NCI-H1092 (cell line): ENCODE data around the gene ARID5B.

Experiments
- DNase-seq: peaks from one replicate; lab custom pipeline; 2025; lab: John Stamatoyannopoulos, UW

Gene ARID5B

DNA sequence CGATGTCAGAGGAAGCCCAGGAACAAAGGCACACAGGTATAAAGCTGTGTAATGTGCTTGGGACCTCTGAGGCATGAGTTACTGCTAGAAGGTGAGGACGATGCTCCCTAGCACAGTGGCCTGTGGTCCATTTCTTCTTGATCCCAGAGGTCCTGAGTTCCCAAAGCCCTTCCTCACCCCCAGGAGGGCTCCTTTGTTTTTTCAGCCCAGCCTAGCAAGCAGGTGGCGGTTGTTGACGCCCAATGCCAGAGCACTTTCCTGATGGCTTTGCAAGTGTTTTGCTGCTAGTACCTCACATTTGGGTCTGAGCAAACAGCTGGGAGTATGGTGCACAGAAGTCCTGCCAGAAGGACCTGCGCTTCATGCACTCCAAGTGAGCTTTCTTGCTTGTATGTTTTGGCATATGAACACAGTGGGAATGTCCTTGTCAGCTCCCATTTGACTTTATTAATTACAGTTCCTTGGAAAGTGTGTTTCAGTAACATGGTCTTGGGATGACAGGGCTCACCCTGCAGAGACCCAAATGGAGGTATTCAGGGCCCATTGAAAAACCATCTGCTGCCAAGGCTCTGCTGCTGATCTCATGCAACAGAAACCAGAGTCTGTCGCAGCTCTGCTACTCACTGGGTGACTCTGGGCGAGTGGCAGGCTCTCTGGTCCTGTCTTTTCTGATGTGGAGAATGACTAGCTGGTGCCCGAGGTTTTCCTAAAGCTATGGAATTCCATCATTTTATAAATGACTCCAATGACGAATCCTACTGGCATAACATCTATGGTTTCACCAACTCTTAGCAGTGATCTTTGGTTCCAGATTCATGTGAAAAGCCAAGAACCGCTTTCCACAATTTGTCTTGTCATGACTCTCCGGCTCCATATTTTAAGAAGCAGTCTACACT lies 134.9 kb downstream of the ARID5B start:
- DNase-seq: peak; percentile 13

GRCh38 chr10:62037166-62037831 lies 135.8 kb downstream of the ARID5B start:
- no peak for DNase-seq

- no peak for DNase-seq
These were observed 136.6 kb downstream of the ARID5B start for GRCh38 chr10:62037890-62038608.

GRCh38 chr10:62038609-62039190 lies 137.2 kb downstream of the ARID5B start:
- DNase-seq: peak; percentile 6

GRCh38 chr10:62039954-62040353 lies 138.5 kb downstream of the ARID5B start:
- no peak for DNase-seq

DNA sequence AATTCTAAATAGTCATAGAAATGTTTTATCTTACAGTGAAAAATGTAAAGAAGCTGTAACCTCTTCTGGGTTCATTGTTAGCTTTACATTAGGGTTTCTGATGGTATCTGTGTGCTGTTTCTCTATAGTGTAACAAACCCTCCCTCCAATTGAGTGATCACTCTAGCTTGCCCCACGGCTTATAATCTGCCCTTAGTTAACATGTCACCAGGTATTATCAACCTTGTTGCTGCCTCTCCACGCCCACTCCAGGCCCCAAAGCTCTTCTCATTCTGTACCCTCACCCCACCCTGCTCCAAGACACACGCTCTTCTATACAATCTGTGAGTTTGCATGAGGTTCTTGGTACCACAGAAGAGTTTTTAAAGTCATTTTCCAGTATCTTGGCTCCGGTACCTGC lies 139.4 kb downstream of the ARID5B start:
- DNase-seq: no peak

GRCh38 chr10:62043421-62044021 lies 142.0 kb downstream of the ARID5B start:
- no peak for DNase-seq

DNA sequence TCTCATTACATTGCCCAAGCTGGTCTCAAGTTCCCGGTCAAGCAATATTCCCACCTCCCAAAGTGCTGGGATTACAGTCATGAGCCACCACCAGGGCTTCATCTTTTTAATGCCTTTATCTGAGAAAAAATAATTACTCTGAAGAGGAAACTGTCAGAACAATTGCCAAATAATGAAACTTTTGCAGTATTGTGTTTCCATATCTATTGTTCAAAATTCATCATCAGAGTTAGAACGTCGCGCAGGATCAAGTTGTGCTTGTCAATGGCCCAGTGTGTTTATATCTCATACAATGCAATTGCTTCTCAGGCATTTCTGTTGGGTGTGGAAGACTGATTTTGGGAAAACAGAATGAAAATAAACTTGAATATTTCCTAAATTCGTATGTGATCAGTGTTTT lies 143.1 kb downstream of the ARID5B start:
- DNase-seq: no peak

GRCh38 chr10:62045765-62046521 lies 144.4 kb downstream of the ARID5B start:
- no peak for DNase-seq

DNA sequence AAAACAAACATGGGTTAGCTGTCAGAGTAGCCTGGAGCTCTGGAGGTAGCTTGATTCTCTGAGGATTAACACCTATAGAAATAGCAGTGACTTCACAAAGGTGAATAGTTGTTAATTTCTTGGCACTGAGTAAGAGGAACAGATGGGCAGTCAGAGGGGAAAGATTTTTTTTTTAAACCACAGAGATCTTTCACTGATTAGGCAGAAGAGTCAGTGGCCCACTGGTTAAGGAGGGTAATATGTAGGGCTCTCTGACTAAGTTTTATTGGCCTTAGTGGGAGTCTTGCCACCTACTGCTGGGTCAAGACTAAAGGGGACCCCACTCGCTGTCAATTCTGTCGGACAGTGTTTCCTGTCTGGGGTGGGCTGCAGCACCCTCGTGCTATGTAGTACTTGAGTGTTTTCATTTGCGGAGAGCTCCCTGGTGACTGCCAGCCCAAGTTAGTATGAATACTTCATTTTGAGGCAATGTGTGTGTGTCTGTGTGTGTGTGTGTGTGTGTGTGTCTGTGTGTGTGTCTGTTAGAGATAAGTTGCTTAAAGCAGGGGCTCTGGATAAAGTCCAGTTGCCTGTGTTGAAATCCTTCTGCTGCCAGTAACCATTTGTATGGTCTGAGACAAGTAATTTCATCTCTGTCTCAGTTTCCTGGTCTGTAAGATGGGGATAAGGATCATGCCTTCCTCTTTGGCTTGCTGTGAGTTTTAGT lies 145.2 kb downstream of the ARID5B start:
- DNase-seq: no peak

DNA sequence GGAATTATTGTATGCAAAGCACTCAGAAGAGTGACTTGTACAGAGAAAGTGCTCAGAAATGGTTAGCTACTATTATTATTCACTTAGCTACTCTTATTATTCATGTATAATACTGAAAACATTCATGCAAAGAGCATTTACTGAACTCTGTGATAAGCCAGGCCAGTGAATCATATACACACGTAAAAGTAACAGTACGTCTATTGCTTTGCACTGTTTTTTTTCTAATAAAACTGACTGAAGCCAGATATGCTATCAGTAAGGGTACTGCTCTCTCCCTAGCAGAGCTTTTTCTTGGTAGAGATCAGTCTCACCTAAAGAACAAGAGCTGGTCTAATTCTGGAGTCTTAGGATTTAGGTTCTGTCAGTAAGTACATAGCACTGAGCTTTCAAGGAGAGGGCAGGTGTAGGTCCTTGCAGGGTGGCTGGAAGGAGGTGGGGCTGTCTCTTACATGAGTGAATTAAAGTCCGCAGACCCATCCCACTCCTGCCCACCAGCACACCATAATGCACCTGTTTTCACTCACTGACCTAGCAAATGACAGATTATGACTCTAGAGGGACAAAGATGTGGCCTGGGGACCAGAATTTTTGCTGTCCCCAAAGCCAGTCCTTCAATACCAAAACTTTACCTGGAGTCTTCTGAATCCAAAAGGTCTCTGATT lies 145.9 kb downstream of the ARID5B start:
- DNase-seq: no peak

- no peak for DNase-seq
These were observed 146.5 kb downstream of the ARID5B start for GRCh38 chr10:62047960-62048383.

DNA sequence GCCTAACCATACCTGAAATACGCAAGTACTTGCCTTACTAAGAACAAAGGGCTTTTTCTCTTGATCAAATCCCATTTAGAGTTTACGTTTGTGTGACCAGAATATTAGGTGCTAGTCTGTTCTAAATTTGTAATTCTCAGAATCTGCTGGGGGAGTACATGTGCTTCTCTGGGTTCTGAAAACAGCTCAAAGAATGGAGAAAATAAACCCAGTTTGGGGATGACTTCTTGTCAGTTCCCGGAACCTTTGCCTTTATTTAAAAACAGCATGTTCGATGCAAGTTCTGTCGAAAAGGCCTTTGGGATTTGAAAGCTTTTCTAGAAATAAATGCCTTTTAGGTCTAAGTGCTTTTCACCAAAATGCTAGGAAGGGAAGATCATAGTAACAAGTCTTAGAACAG lies 147.0 kb downstream of the ARID5B start:
- DNase-seq: no peak

GRCh38 chr10:62048919-62049623 lies 147.6 kb downstream of the ARID5B start:
- no peak for DNase-seq

DNA sequence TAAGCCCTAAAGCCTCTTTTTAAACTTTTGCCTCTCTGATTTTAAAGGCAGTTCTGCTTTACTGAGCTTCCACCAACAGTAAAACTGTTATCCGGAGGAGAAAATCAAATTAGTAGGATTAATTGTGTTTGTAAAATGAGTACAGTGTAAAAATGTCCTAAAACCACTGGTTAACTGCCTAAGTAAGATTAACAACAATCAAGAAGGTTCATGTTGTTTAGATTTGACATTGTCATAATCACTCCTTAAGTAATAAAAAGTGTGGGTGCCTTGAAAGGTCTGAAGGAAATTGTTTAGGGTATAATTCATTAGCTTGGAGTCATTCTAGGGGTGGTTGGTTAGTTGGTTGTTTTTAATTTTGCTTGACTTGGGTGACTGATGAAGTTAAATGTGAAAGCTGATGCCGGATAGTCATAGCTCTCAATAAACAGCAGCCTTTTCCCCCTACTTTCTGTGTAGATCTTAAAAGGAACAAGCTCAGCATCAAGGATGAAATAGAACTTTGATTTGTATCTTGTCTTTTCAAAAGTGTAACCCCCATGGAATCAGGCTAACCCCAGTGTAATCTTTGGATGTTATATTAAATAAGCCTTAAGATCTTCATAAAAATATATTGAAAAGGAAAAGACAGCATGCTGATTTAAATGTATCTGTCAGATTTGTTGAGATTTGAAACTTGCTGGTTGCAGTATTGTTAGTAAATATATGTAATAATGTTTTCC lies 148.3 kb downstream of the ARID5B start:
- DNase-seq: no peak

GRCh38 chr10:62050346-62050892 lies 148.9 kb downstream of the ARID5B start:
- no peak for DNase-seq

DNA sequence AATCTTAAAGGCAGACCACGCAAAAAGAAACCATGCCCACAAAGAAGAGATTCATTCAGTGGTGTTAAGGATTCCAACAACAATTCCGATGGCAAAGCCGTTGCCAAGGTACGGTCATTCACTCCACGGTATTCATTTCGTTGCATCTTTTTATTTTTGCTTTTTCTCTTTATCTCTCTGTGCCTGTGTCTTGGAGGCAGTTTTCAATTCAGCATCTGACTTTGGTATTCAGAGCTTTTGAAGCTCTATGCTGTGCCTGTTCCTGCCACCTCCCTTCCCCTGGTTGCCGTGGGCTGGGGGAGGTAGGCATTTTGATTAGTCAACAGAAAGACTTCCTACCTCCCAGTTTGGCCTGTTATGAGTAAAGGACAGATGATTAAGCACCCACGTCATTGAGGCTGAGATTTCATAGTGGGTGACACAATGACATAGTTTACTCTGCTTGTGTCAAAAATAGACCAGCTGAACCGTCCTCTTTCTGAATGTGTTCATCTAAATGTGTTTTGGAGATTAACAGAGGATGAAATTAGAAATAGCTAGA lies 149.5 kb downstream of the ARID5B start:
- DNase-seq: no peak

- DNase-seq: no peak
These were observed 150.8 kb downstream of the ARID5B start for GRCh38 chr10:62052276-62052675.
